Pancreas (tissue), 10 donors: ENCODE results near the gene LAMP1. TPM values are rescaled to one million over a fixed set of nuclear protein-coding genes. Genes with fewer than 3 reads are reported as not detected.
A peak's percentile ranks its signal among the peaks of the same experiment; 100 is the strongest.

Source experiments
- ATAC-seq, 4 donors: fragments of 200-7000 bp; cut with Tn5 transposase; one replicate each; pipeline versions ENCODE4 v1.8.0 to v1.9.1; 2020; ENCODE audit warnings: mild to moderate bottlenecking in 4 of 4, moderate library complexity in 4 of 4
- DNase-seq, 6 donors: peaks; one replicate each; pipeline ENCODE4 v3.0.0-alpha.2; 2020
- FAIRE-seq: peaks from 2 replicates; lab custom pipeline; 2012; peaks lifted over from hg19 to GRCh38; lab: Jason Lieb, UNC
- H3K27ac ChIP-seq, 4 donors: fragments of 200-600 bp; sonication (generic); 1 replicate in 3 of 4; 2 replicates in 1 of 4; pipeline versions ENCODE4 v1.5.0 to v1.8.0; 2020
- H3K27me3 ChIP-seq, 4 donors: fragments of 200-600 bp; one replicate each; pipeline ENCODE4 v1.8.0; 2021
- H3K36me3 ChIP-seq, 3 donors: fragments of 200-600 bp; sonication (generic) in 1 of 3; one replicate each; pipeline versions ENCODE4 v1.5.0 to v1.8.0; 2020 to 2021
- H3K4me1 ChIP-seq, 3 donors: fragments of 200-600 bp; one replicate each; pipeline ENCODE4 v1.8.0; 2021
- H3K4me3 ChIP-seq, 4 donors: fragments of 200-600 bp; sonication (generic) in 2 of 4; one replicate each; pipeline versions ENCODE4 v1.5.0 to v1.8.0; 2020 to 2021
- H3K9me3 ChIP-seq, 4 donors: fragments of 200-600 bp; one replicate each; pipeline ENCODE4 v1.8.0; 2021
- WGBS, 2 donors: extraction: QIAGEN DNeasy Blood & Tissue Kit; methylation state at CpG; one replicate each; pipeline ENCODE4 v1.1.7; 2013; 5-methylcytosine and 5-hydroxymethylcytosine counted together
- intact Hi-C, 3 donors: fragments of 100-400 bp; cut with DNase I; formaldehyde crosslinking; loops; one replicate each; pipeline versions ENCODE4 v1.11.1 to v1.14.2; 2022
- polyA plus RNA-seq, 2 donors: library from polyadenylated mRNA; stranded (reverse); fragments of 200-250 nt; gene quantifications; one replicate each; pipeline ENCODE4 v1.2.3, GENCODE V29; 2013
- total RNA-seq, 6 donors: library from RNA; stranded (reverse); fragmentation: NEBNext Ultra II Directional in 4 of 6; extraction: Animal tissue kit (Norgen Biotek cat#: 25700) in 4 of 6; gene quantifications; one replicate each; pipeline versions ENCODE4 v1.2.1 to v1.2.4, GENCODE V29; 2021 to 2023
- TF ChIP-seq, protein P1 (sequence below), 4 donors: fragments of 200-600 bp; sonication (generic) in 3 of 4; IDR thresholded peaks; one replicate each; pipeline versions ENCODE4 v1.5.0 to v1.8.0; 2021; ENCODE audit warnings: antibody characterized with exemption in 4 of 4
- donor health status: healthy with polysubstance abuse.
- donor health status: DM: no; HTN: no; CAD: no; lungs with moderate emphysema.
- donor health status: DM: no; HTN: no; CAD: no.
- donor health status: control.
- donor health status: control.
- donor health status: Bipolar disorder and iron deficiency.
- donor health status: DM: yes; HTN: yes; CAD: no.
- donor health status: DM: no; HTN: no; CAD: no.
- donor health status: DM: no; HTN: no; CAD: no.
- donor health status: DM: yes; HTN: yes; CAD: no.

LAMP1 gene
- total and polyA plus RNA-seq, 8 donors = 35.1 to 136 (median 91.3) TPM

DNA sequence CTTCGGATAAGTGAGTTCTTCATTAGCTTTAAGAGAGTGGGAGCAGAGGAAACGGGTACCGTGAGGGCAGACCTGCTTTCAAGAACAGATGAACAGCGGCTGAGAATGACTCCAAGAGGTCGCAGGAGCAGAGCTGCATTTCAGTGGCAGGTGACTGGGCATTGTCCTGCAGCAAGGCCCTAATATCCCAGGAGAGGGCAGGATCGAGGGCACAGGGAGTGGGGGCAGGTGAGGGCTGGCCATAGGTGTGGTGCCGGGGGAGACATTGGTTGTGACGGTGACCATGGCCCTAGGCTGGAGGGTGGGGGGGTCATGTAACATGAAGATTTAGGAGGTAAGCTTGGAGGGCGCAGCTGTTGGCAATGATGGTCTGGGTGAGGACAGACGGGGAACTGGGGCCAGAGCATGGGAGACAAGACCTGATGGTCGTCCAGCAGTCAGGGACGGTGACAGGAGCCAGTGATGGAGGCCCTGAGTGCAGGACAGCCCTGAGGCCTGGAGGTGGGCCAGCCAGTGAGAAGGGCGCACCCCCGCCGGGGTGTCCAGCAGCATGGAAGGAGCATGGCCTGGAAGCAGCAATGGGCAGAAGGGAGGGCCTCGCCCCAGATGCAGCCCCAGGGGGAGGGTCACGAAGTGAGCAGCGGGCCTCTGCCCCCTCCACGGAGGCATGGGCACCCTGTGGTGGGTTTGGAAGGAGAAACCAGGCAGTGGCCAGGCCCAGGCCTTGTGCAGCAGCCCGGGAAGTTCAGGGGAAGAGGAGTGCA, 29.2 kb upstream of the LAMP1 start:
- no peak overlapping the region for H3K4me3 ChIP-seq
- no peaks in the 10 kb centered on the region for H3K4me1 ChIP-seq
- TF ChIP-seq, protein P1, sequence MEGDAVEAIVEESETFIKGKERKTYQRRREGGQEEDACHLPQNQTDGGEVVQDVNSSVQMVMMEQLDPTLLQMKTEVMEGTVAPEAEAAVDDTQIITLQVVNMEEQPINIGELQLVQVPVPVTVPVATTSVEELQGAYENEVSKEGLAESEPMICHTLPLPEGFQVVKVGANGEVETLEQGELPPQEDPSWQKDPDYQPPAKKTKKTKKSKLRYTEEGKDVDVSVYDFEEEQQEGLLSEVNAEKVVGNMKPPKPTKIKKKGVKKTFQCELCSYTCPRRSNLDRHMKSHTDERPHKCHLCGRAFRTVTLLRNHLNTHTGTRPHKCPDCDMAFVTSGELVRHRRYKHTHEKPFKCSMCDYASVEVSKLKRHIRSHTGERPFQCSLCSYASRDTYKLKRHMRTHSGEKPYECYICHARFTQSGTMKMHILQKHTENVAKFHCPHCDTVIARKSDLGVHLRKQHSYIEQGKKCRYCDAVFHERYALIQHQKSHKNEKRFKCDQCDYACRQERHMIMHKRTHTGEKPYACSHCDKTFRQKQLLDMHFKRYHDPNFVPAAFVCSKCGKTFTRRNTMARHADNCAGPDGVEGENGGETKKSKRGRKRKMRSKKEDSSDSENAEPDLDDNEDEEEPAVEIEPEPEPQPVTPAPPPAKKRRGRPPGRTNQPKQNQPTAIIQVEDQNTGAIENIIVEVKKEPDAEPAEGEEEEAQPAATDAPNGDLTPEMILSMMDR (IDR thresholded peaks at IDR 0.05) = no peak
- no peaks in the 10 kb centered on the region for H3K27me3 ChIP-seq
- ATAC-seq (no peak), FAIRE-seq (no peak), DNase-seq (no peak)
- H3K36me3 ChIP-seq = peaks cover 0 to 10% (median 0%) of the 10 kb centered on the region in 3 donors
- H3K27ac ChIP-seq = no peak overlapping the region
- H3K9me3 ChIP-seq = no peaks in the 10 kb centered on the region
- WGBS, 2 donors = 91 to 95% methylated on average over 20 of the region's 20 CpGs
- intact Hi-C loops = no loop called here

DNA sequence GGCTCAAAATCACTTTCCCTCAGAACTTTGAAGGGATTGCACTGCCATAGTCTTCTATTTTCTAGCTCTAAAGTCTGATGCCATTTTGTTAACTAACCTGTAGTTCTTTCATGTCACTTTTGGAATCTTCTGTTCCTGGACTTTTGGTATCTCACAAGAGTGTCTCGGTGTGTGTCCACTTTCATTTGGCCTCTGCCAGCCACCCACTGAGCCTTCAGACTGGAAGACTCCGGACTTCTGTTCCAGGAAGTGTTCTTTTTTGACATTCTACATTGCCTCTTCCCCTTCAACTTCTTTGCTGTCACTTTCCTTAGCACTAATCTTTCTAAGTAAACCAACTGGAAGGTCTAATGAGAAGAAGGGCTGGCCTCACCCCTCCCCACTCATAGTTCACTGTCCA, 25.0 kb upstream of the LAMP1 start:
- ATAC-seq (no peak), DNase-seq (no peak), FAIRE-seq (no peak)
- no peaks in the 10 kb centered on the region for H3K36me3 ChIP-seq
- H3K9me3 ChIP-seq = no peaks in the 10 kb centered on the region
- no peak overlapping the region for H3K4me3 ChIP-seq
- no peaks in the 10 kb centered on the region for H3K4me1 ChIP-seq
- WGBS, 2 donors = 84 to 95% methylated on average over 2 of the region's 2 CpGs
- H3K27me3 ChIP-seq = no peaks in the 10 kb centered on the region
- intact Hi-C loops = loop anchor here in 2 of 3 donors (5.0 to 10.0 kb wide), 2 partner anchors 120 to 123 kb away; no protein-coding TSS in a partner anchor
- H3K27ac ChIP-seq = no peak overlapping the region
- TF ChIP-seq, protein P1 (IDR thresholded peaks at IDR 0.05) = no peak

DNA sequence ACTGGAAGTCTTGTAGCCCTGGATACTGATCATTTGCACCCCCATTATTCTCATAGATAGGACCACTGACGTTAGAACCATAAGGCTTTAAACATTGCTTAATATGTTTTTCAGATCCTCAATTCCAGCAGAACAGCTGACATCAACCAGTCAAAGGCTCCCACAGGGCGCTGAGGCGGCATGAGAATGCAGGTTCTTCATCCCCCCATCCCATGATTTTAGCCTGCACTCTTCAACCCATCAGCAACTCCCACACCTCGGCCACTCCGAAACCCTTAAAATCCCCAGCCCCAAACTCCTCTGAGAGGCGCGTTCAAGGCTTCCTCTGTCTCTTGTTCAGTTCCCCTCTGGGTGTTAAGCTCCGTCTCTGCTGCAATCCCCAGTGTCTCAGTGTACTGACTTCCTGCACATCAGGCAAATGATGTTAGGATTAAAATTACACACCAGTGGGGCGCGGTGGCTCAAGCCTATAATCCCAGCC, 24.3 kb upstream of the LAMP1 start:
- WGBS, 2 donors = 85 to 92% methylated on average over 10 of the region's 10 CpGs
- ATAC-seq (peak in 1 of 4 donors; percentile 35), FAIRE-seq (no peak), DNase-seq (no peak)
- TF ChIP-seq, protein P1 (IDR thresholded peaks at IDR 0.05) = no peak
- intact Hi-C loops = loop anchor here in 2 of 3 donors (5.0 to 10.0 kb wide), 2 partner anchors 120 to 122 kb away; no protein-coding TSS in a partner anchor
- Histone ChIP-seq H3K4me1 (no peaks in the 10 kb centered on the region), H3K9me3 (no peaks in the 10 kb centered on the region), H3K27ac (no peak overlapping the region), H3K36me3 (no peaks in the 10 kb centered on the region), H3K4me3 (no peak overlapping the region), H3K27me3 (no peaks in the 10 kb centered on the region)

DNA sequence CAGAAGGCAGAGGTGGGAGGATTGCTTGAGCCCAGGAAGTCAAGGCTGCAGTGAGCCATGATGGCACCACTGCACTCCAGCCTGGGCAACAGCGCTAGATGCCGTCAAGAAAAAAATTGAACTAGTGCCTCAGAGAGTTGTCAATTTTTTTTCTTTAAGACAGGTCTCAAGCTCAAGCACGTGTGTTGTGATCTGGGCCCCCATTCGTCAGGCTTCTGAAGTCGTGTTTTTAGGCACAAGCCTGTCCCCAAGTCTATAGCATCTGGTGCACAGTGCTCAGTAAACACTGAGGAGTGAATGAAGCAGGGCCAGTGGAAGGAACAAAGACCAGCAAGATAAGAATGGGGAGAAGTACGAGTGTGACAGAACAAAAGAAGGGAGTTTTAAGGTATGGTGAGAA, 23.7 kb upstream of the LAMP1 start:
- Histone ChIP-seq H3K27ac (no peak overlapping the region), H3K27me3 (no peaks in the 10 kb centered on the region), H3K4me1 (no peaks in the 10 kb centered on the region), H3K9me3 (no peaks in the 10 kb centered on the region), H3K4me3 (no peak overlapping the region), H3K36me3 (no peaks in the 10 kb centered on the region)
- no peak for DNase-seq
- FAIRE-seq = no peak
- 62 to 77% methylated on average over 6 of the region's 6 CpGs for WGBS, 2 donors
- intact Hi-C loops = loop anchor here in 2 of 3 donors (5.0 to 10.0 kb wide), 2 partner anchors 119 to 121 kb away; no protein-coding TSS in a partner anchor
- TF ChIP-seq, protein P1 (IDR thresholded peaks at IDR 0.05) = no peak
- ATAC-seq = no peak
